Pancreas (tissue), 10 donors: ENCODE data around the gene FADS2. TPM values are rescaled to one million over a fixed set of nuclear protein-coding genes. Genes with fewer than 3 reads are reported as not detected.
"Not testable (repeated sequence)": the region's sequence is repeated elsewhere in the genome, so short reads cannot be mapped to it uniquely, and the experiment has no call there.

ENCODE experiments used
- ATAC-seq, 4 donors: fragments of 200-7000 bp; cut with Tn5 transposase; one replicate each; pipeline versions ENCODE4 v1.8.0 to v1.9.1; 2020; ENCODE audit warnings: mild to moderate bottlenecking in 4 of 4, moderate library complexity in 4 of 4
- DNase-seq, 6 donors: peaks; one replicate each; pipeline ENCODE4 v3.0.0-alpha.2; 2020
- FAIRE-seq: peaks from 2 replicates; lab custom pipeline; 2012; peaks lifted over from hg19 to GRCh38; lab: Jason Lieb, UNC
- H3K27ac ChIP-seq, 4 donors: fragments of 200-600 bp; sonication (generic); 1 replicate in 3 of 4; 2 replicates in 1 of 4; pipeline versions ENCODE4 v1.5.0 to v1.8.0; 2020
- H3K27me3 ChIP-seq, 4 donors: fragments of 200-600 bp; one replicate each; pipeline ENCODE4 v1.8.0; 2021
- H3K36me3 ChIP-seq, 3 donors: fragments of 200-600 bp; sonication (generic) in 1 of 3; one replicate each; pipeline versions ENCODE4 v1.5.0 to v1.8.0; 2020 to 2021
- H3K4me1 ChIP-seq, 3 donors: fragments of 200-600 bp; one replicate each; pipeline ENCODE4 v1.8.0; 2021
- H3K4me3 ChIP-seq, 4 donors: fragments of 200-600 bp; sonication (generic) in 2 of 4; one replicate each; pipeline versions ENCODE4 v1.5.0 to v1.8.0; 2020 to 2021
- H3K9me3 ChIP-seq, 4 donors: fragments of 200-600 bp; one replicate each; pipeline ENCODE4 v1.8.0; 2021
- WGBS, 2 donors: extraction: QIAGEN DNeasy Blood & Tissue Kit; methylation state at CpG; one replicate each; pipeline ENCODE4 v1.1.7; 2013; 5-methylcytosine and 5-hydroxymethylcytosine counted together
- intact Hi-C, 3 donors: fragments of 100-400 bp; cut with DNase I; formaldehyde crosslinking; loops; one replicate each; pipeline versions ENCODE4 v1.11.1 to v1.14.2; 2022
- polyA plus RNA-seq, 2 donors: library from polyadenylated mRNA; stranded (reverse); fragments of 200-250 nt; gene quantifications; one replicate each; pipeline ENCODE4 v1.2.3, GENCODE V29; 2013
- total RNA-seq, 6 donors: library from RNA; stranded (reverse); fragmentation: NEBNext Ultra II Directional in 4 of 6; extraction: Animal tissue kit (Norgen Biotek cat#: 25700) in 4 of 6; gene quantifications; one replicate each; pipeline versions ENCODE4 v1.2.1 to v1.2.4, GENCODE V29; 2021 to 2023
- TF ChIP-seq, protein P1 (sequence below), 4 donors: fragments of 200-600 bp; sonication (generic) in 3 of 4; IDR thresholded peaks; one replicate each; pipeline versions ENCODE4 v1.5.0 to v1.8.0; 2021; ENCODE audit warnings: antibody characterized with exemption in 4 of 4
- donor health status: healthy with polysubstance abuse.
- donor health status: DM: no; HTN: no; CAD: no; lungs with moderate emphysema.
- donor health status: DM: no; HTN: no; CAD: no.
- donor health status: control.
- donor health status: control.
- donor health status: Bipolar disorder and iron deficiency.
- donor health status: DM: yes; HTN: yes; CAD: no.
- donor health status: DM: no; HTN: no; CAD: no.
- donor health status: DM: no; HTN: no; CAD: no.
- donor health status: DM: yes; HTN: yes; CAD: no.

FADS2 gene
- total and polyA plus RNA-seq, 8 donors: 1.7 to 21.3 (median 7.3) TPM

- H3K4me3 ChIP-seq: no peak overlapping the region
- no peaks in the 10 kb centered on the region for H3K9me3 ChIP-seq
- ATAC-seq: no peak
- no peak for FAIRE-seq
- 91 to 93% methylated on average over 11 of the region's 11 CpGs for whole genome bisulfite sequencing, 2 donors
- DNase-seq: no peak
- intact Hi-C loops: no loop called here
- H3K27me3 ChIP-seq: no peaks in the 10 kb centered on the region
- H3K27ac ChIP-seq: no peak overlapping the region
- TF ChIP-seq, protein P1, sequence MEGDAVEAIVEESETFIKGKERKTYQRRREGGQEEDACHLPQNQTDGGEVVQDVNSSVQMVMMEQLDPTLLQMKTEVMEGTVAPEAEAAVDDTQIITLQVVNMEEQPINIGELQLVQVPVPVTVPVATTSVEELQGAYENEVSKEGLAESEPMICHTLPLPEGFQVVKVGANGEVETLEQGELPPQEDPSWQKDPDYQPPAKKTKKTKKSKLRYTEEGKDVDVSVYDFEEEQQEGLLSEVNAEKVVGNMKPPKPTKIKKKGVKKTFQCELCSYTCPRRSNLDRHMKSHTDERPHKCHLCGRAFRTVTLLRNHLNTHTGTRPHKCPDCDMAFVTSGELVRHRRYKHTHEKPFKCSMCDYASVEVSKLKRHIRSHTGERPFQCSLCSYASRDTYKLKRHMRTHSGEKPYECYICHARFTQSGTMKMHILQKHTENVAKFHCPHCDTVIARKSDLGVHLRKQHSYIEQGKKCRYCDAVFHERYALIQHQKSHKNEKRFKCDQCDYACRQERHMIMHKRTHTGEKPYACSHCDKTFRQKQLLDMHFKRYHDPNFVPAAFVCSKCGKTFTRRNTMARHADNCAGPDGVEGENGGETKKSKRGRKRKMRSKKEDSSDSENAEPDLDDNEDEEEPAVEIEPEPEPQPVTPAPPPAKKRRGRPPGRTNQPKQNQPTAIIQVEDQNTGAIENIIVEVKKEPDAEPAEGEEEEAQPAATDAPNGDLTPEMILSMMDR (IDR thresholded peaks at IDR 0.05): no peak
- H3K36me3 ChIP-seq: no peaks in the 10 kb centered on the region
- no peaks in the 10 kb centered on the region for H3K4me1 ChIP-seq
Measured at GRCh38 chr11:61880031-61880430, 51.9 kb downstream of the FADS2 start.

DNA sequence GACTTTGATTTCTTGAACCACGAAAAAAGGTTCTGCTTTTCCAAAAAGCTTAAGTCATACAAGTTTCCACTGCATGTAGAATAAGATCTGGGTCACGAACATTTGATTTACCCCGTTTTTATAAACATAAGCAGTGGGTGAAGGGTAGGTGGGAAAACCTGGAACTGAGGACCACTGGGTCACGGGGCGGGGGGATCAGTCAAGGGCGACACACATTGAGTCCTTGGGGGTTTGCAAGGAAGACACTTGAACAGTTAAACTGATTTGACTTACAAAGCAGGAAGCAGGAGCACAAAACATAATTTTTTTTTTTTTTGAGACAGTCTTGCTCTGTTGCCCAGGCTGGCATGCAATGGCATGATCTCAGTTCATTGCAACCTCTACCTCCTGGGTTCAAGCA lies 52.4 kb downstream of the FADS2 start:
- H3K36me3 ChIP-seq: no peaks in the 10 kb centered on the region
- no peak for FAIRE-seq

GRCh38 chr11:61881397-61881796 lies 53.3 kb downstream of the FADS2 start:
- ATAC-seq: no peak
- DNase-seq: no peak
- Histone ChIP-seq H3K4me1 (no peaks in the 10 kb centered on the region), H3K27me3 (no peaks in the 10 kb centered on the region), H3K4me3 (no peak overlapping the region), H3K36me3 (no peaks in the 10 kb centered on the region), H3K9me3 (no peaks in the 10 kb centered on the region), H3K27ac (no peak overlapping the region)
- no peak for FAIRE-seq
- intact Hi-C loops: no loop called here
- TF ChIP-seq, protein P1 (IDR thresholded peaks at IDR 0.05): no peak
- 84 to 85% methylated on average over 3 of the region's 3 CpGs for WGBS, 2 donors

More for the DNA sequence above, 52.4 kb downstream of the FADS2 start:
- no peak overlapping the region for H3K27ac ChIP-seq
- no peak overlapping the region for H3K4me3 ChIP-seq
- intact Hi-C loops: no loop called here
- TF ChIP-seq, protein P1 (IDR thresholded peaks at IDR 0.05): no peak
- 79 to 84% methylated on average over 6 of the region's 6 CpGs for WGBS, 2 donors
- DNase-seq: no peak
- H3K9me3 ChIP-seq: no peaks in the 10 kb centered on the region
- no peak for ATAC-seq
- H3K27me3 ChIP-seq: no peaks in the 10 kb centered on the region
- no peaks in the 10 kb centered on the region for H3K4me1 ChIP-seq

DNA sequence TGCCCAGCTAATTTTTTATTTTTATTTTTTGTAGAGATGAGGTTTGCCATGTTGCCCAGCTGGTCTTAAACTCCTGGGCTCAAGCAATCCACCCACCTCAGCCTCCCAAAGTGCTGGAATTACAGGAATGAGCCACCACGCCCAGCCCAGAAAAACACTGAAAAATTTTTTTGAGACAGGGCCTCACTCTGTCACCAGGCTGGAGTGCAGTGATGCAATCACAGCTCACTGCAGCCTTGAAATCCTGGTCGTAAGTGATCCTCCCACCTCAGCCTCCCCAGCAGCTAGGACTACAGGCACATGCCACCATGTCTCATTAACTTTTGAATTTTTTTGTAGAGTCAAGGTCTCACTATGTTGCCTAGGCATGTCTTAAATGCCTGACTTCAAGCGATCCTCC lies 54.2 kb downstream of the FADS2 start:
- H3K4me1 ChIP-seq, H3K27ac ChIP-seq, ATAC-seq, DNase-seq, H3K36me3 ChIP-seq, FAIRE-seq, intact Hi-C loops, H3K9me3 ChIP-seq, H3K4me3 ChIP-seq, H3K27me3 ChIP-seq: not testable (repeated sequence)
- WGBS, 2 donors: 85 to 95% methylated on average over 3 of the region's 3 CpGs

DNA sequence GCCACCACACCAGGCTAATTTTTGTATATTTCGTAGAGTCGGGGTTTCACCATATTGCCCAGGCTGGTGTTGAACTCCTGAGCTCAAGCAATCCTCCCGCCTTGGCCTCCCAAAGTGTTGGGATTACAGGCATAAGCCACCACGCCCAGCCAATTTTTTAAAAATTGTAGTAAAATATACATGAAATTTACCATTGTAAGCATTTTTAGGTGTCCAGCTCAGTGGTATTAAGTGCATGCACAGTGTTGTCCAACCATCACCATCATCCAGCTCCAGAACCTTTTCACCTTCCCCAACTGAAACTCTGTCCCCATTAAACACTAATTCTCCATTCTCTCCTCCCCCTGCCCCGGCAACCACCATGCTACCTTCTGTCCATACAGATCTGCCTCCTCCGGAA lies 54.8 kb downstream of the FADS2 start:
- intact Hi-C loops: no loop called here
- no peaks in the 10 kb centered on the region for H3K9me3 ChIP-seq
- FAIRE-seq (no peak), DNase-seq (no peak), ATAC-seq (no peak)
- H3K4me1 ChIP-seq: no peaks in the 10 kb centered on the region
- TF ChIP-seq, protein P1 (IDR thresholded peaks at IDR 0.05): no peak
- H3K27me3 ChIP-seq: no peaks in the 10 kb centered on the region
- H3K27ac ChIP-seq: no peak overlapping the region
- 73 to 91% methylated on average over 6 of the region's 6 CpGs for WGBS, 2 donors
- no peaks in the 10 kb centered on the region for H3K36me3 ChIP-seq
- no peak overlapping the region for H3K4me3 ChIP-seq
